ENCODE results near the gene MYH10. TPM values are rescaled to one million over a fixed set of nuclear protein-coding genes. Genes with fewer than 3 reads are reported as not detected.
A peak's percentile ranks its signal among the peaks of the same experiment; 100 is the strongest.

The MYH10 gene
- total RNA-seq, 2 donors from 2014 or later: 13.9 to 34.7 TPM

DNA sequence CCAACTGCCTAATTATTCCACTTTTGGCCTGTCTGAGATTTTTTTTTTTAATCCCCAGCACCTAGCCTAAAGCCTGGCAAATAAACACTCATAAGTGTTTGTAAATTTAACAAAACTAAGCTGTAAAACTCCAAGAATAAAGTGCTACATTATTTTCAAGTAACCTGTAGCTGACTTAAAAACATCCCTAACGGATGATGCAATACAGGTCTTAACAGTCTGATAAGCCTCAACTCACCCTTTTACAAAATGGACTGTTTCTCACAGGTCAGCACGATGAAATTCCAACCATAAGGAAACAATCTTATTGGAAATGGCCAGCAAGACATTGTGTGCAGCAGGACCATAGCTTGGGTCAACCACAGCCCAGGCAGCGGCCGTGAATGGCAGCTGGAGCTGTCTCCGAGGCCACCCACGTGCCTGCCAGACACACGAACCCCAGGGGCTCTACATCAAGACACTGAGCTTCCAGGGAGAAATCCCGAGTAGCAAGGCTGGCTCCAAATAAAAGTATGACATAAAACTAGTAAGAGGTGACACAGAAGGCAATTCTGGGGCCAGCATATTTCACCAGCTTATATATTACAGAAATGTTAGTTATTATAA, 135.9 kb downstream of the MYH10 start:
- Mint-ChIP-seq H3K4me3 (no peak overlapping the region), H3K4me1 (no peaks in the 10 kb centered on the region), H3K36me3 (ENCODE audit: low read depth) (peaks cover 17% of the 10 kb centered on the region), H3K9me3 (no peaks in the 10 kb centered on the region), H3K27ac (no peak overlapping the region), H3K27me3 (no peaks in the 10 kb centered on the region)
- ATAC-seq (replicated peaks): no peak

DNA sequence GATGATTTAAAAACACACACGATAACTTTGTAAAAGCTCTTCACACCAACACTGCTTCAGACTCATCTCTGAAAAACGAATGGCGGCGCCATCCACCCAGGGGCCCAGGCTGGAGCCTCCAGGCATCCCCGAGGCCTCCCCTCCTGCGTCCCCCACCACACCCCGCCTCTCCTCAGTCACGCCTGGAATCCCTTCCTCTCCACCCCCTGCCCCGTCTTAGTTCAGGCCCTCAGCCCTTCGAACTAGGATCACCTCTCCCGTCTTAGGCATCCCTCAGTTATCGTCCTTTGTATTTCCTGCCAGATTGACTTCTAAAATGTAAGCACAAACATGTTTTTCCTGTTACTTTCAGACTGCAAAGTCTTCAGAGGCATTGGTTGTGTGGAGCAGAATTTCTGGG, 136.5 kb downstream of the MYH10 start:
- Mint-ChIP-seq H3K4me1 (no peaks in the 10 kb centered on the region), H3K36me3 (ENCODE audit: low read depth) (peaks cover 17% of the 10 kb centered on the region), H3K4me3 (no peak overlapping the region), H3K9me3 (no peaks in the 10 kb centered on the region), H3K27ac (no peak overlapping the region), H3K27me3 (no peaks in the 10 kb centered on the region)
- no peak for ATAC-seq (replicated peaks)

- Mint-ChIP-seq H3K36me3 (ENCODE audit: low read depth) (peaks cover 17% of the 10 kb centered on the region), H3K9me3 (no peaks in the 10 kb centered on the region), H3K27me3 (no peaks in the 10 kb centered on the region), H3K27ac (no peak overlapping the region), H3K4me1 (no peaks in the 10 kb centered on the region), H3K4me3 (no peak overlapping the region)
- no peak for ATAC-seq (replicated peaks)
These were observed 138.4 kb downstream of the MYH10 start for GRCh38 chr17:8492121-8492520.

DNA sequence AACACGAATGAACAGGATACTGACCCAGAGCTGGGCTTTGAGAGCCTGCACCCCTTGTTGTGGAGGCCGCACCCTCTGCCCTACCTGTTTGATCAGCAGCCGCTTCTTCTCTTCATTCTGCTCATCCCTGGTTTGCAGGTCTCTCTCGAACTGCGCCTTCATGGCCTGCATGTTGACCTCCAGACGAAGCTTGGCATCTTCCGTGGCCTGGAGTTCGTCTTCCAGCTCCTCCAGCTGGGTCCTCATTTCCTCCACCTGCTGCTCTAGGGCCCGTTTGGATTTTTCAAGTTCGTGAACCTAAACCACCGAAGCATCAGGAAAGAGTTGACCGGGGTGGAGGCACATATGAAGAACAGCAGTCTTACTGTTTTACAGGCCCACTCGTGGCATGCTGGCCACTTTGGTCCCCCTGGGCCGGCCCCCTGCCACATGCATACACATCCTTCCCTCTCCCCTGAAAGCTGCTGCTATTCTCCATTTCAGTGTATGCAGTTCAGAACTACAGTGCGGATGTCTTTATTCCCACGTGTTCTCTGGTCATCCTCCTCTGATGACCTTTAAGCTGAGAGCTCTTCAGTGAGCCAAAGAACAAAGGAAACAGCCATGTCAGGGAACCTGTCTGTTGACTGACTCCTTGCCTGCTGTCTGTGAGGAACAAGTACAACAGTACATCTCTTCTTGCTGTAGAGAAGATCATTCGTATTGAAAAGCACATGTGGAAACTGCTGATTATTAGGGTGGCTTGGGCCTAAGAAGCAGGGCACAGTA, 140.1 kb downstream of the MYH10 start:
- peaks cover 17% of the 10 kb centered on the region for H3K36me3 Mint-ChIP-seq (ENCODE audit: low read depth)
- no peaks in the 10 kb centered on the region for H3K4me1 Mint-ChIP-seq
- no peaks in the 10 kb centered on the region for H3K27me3 Mint-ChIP-seq
- H3K4me3 Mint-ChIP-seq: no peak overlapping the region
- H3K27ac Mint-ChIP-seq: no peak overlapping the region
- no peaks in the 10 kb centered on the region for H3K9me3 Mint-ChIP-seq
- ATAC-seq (replicated peaks): no peak

DNA sequence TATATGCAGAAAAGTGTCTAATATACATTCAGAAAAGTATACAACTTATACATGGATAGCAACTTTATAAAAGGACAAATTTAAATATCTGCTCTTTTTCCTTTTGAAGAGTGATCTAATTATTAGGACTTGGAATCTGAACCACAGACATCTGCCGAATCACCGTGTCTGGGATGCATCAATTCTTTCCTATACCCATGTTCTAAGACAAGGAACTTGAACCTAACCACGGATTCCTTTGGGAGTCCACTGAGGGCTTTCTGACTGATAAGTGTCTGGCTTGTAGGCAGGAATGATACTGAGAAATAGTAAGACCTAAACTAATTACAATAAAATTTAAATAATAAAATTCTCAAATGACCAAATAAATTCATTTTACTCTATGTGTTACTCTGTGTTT, 140.7 kb downstream of the MYH10 start:
- no peaks in the 10 kb centered on the region for H3K27me3 Mint-ChIP-seq
- no peak overlapping the region for H3K4me3 Mint-ChIP-seq
- ATAC-seq (replicated peaks): no peak
- no peaks in the 10 kb centered on the region for H3K4me1 Mint-ChIP-seq
- H3K27ac Mint-ChIP-seq: no peak overlapping the region
- peaks cover 19% of the 10 kb centered on the region for H3K36me3 Mint-ChIP-seq (ENCODE audit: low read depth)
- no peaks in the 10 kb centered on the region for H3K9me3 Mint-ChIP-seq

- Mint-ChIP-seq H3K27me3 (no peaks in the 10 kb centered on the region), H3K4me3 (no peak overlapping the region), H3K27ac (no peak overlapping the region), H3K9me3 (no peaks in the 10 kb centered on the region), H3K4me1 (no peaks in the 10 kb centered on the region), H3K36me3 (ENCODE audit: low read depth) (peaks cover 25% of the 10 kb centered on the region)
- ATAC-seq (replicated peaks): no peak
These were observed 141.6 kb downstream of the MYH10 start for GRCh38 chr17:8488901-8489300.

DNA sequence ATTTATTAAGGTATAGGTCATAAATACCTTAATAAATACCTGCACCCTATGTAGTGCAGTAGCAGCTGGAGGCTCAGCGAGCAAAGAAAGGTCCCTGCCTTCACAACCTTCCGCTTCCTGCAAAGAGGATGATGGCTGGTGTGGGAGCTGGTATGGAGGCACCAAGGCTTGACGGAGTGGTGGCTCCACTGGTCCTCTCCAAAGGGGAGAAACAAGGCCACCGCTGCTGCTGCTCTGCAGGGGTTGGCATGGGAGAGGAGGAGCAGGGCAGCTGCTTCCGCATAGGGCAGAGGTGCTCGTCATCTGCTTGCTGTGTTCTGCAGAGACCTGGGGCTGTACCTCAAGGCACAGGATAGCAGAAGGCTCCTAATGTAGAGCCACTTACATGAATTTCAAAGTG, 142.0 kb downstream of the MYH10 start:
- no peak for ATAC-seq (replicated peaks)
- no peak overlapping the region for H3K4me3 Mint-ChIP-seq
- peaks cover 29% of the 10 kb centered on the region for H3K36me3 Mint-ChIP-seq (ENCODE audit: low read depth)
- H3K4me1 Mint-ChIP-seq: no peaks in the 10 kb centered on the region
- no peak overlapping the region for H3K27ac Mint-ChIP-seq
- H3K9me3 Mint-ChIP-seq: no peaks in the 10 kb centered on the region
- H3K27me3 Mint-ChIP-seq: no peaks in the 10 kb centered on the region

GRCh38 chr17:8487743-8488142, 142.8 kb downstream of the MYH10 start:
- Mint-ChIP-seq H3K27ac (no peak overlapping the region), H3K4me1 (no peaks in the 10 kb centered on the region), H3K4me3 (no peak overlapping the region), H3K36me3 (ENCODE audit: low read depth) (peaks cover 36% of the 10 kb centered on the region), H3K27me3 (no peaks in the 10 kb centered on the region), H3K9me3 (peaks cover 6% of the 10 kb centered on the region)
- ATAC-seq (replicated peaks): no peak

- no peaks in the 10 kb centered on the region for H3K27me3 Mint-ChIP-seq
- no peak overlapping the region for H3K27ac Mint-ChIP-seq
- no peaks in the 10 kb centered on the region for H3K4me1 Mint-ChIP-seq
- peaks cover 6% of the 10 kb centered on the region for H3K9me3 Mint-ChIP-seq
- peaks cover 42% of the 10 kb centered on the region for H3K36me3 Mint-ChIP-seq (ENCODE audit: low read depth)
- ATAC-seq (replicated peaks): no peak
- no peak overlapping the region for H3K4me3 Mint-ChIP-seq
These were observed 143.3 kb downstream of the MYH10 start for GRCh38 chr17:8487130-8487645.

DNA sequence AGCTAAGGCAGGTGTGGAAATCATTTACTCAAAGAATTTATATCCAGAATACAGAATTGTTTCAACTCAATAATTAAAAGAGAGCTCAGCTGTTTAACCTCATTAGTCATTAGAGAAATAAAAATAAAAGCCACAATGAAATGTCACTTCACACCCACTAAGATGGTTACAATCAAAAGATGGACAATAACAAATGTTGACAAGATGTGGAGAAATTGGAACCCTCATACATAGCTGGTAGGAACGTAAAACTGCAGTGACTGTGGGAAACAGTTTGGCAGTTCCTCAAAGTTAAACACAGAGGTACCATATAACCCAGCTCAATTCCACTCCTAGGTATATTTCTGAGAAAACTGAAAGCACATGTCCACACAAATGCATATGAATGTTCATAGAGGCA, 145.0 kb downstream of the MYH10 start:
- H3K36me3 Mint-ChIP-seq (ENCODE audit: low read depth): peaks cover 47% of the 10 kb centered on the region
- peaks cover 6% of the 10 kb centered on the region for H3K9me3 Mint-ChIP-seq
- H3K27me3 Mint-ChIP-seq: no peaks in the 10 kb centered on the region
- H3K27ac Mint-ChIP-seq: no peak overlapping the region
- no peak overlapping the region for H3K4me3 Mint-ChIP-seq
- no peaks in the 10 kb centered on the region for H3K4me1 Mint-ChIP-seq
- no peak for ATAC-seq (replicated peaks)

GRCh38 chr17:8484465-8484864, 146.1 kb downstream of the MYH10 start:
- H3K27me3 Mint-ChIP-seq: no peaks in the 10 kb centered on the region
- H3K4me3 Mint-ChIP-seq: no peak overlapping the region
- peaks cover 6% of the 10 kb centered on the region for H3K9me3 Mint-ChIP-seq
- no peak overlapping the region for H3K27ac Mint-ChIP-seq
- peaks cover 52% of the 10 kb centered on the region for H3K36me3 Mint-ChIP-seq (ENCODE audit: low read depth)
- no peak for ATAC-seq (replicated peaks)
- H3K4me1 Mint-ChIP-seq: no peaks in the 10 kb centered on the region

DNA sequence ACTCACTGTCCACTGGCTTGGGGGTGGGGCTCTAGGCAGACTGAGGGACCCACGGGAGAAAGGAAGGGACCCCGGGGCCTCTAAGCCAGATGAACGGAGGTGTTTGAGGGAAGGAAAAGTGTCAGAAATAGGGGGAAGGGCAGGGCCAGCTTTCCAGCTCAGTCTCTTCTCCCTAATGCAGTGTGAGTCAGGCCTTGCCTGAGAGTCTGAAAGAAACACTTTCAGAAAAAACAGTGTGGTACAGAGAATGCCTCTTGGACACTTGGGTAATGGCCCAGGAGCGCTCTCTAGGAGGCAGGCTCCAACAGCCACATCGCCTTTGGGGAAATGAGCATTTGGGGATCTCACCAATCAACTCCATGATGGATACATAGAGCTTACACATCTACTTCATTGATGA, 148.0 kb downstream of the MYH10 start:
- no peak for ATAC-seq (replicated peaks)
- peak overlapping the region; percentile 10 for H3K27ac Mint-ChIP-seq

GRCh38 chr17:8481703-8482102, 148.8 kb downstream of the MYH10 start:
- peaks cover 6% of the 10 kb centered on the region for H3K9me3 Mint-ChIP-seq
- peaks cover 74% of the 10 kb centered on the region for H3K36me3 Mint-ChIP-seq (ENCODE audit: low read depth)
- ATAC-seq (replicated peaks): no peak

More for the DNA sequence above, 148.0 kb downstream of the MYH10 start:
- H3K36me3 Mint-ChIP-seq (ENCODE audit: low read depth): peaks cover 70% of the 10 kb centered on the region
- H3K4me3 Mint-ChIP-seq: no peak overlapping the region
- peaks cover 6% of the 10 kb centered on the region for H3K9me3 Mint-ChIP-seq
- H3K4me1 Mint-ChIP-seq: no peaks in the 10 kb centered on the region
- H3K27me3 Mint-ChIP-seq: no peaks in the 10 kb centered on the region

GRCh38 chr17:8481089-8481488, 149.4 kb downstream of the MYH10 start:
- H3K4me3 Mint-ChIP-seq: no peak overlapping the region
- no peaks in the 10 kb centered on the region for H3K4me1 Mint-ChIP-seq
- no peak overlapping the region for H3K27ac Mint-ChIP-seq
- H3K27me3 Mint-ChIP-seq: no peaks in the 10 kb centered on the region
- peaks cover 80% of the 10 kb centered on the region for H3K36me3 Mint-ChIP-seq (ENCODE audit: low read depth)
- H3K9me3 Mint-ChIP-seq: peaks cover 6% of the 10 kb centered on the region
- no peak for ATAC-seq (replicated peaks)

More at GRCh38 chr17:8481703-8482102, 148.8 kb downstream of the MYH10 start:
- Mint-ChIP-seq H3K4me3 (no peak overlapping the region), H3K4me1 (no peaks in the 10 kb centered on the region), H3K27me3 (no peaks in the 10 kb centered on the region), H3K27ac (no peak overlapping the region)

Data from activated T-helper 17 cell treated with anti-CD3 and anti-CD28 coated beads, Interleukin-2, amount 50 U/mL, for 72 hours (primary cell).